Smooth muscle cell of the brain vasculature (primary cell): Measurements from ENCODE around the gene GPHN.
"Not testable (repeated sequence)": the region's sequence is repeated elsewhere in the genome, so short reads cannot be mapped to it uniquely, and the experiment has no call there.

ENCODE experiments used
- DNase-seq: peaks from one replicate; pipeline ENCODE4 v3.0.0-alpha.2; 2012; ENCODE audit warnings: low read depth, low spot score

The GPHN gene

DNA sequence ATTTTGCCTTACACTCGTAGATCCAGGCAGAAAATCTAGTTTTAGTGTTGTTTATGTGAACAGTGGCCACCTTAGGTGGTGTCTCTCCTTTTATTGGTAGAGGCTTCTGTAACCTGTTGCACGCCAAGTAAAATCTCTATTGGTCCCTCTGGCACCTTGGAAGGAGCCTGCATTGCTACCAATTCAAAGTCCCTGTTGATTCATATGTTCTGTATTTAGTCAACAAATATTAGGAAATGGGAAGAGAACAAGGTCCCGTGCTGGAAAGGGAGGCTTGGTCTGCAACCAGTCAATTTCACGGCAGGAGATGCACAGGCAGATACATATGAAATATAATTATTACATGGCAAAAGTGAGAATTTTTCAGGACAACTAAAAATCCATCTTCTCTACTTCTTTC lies 6.4 kb upstream of the GPHN start:
- DNase-seq = no peak

DNA sequence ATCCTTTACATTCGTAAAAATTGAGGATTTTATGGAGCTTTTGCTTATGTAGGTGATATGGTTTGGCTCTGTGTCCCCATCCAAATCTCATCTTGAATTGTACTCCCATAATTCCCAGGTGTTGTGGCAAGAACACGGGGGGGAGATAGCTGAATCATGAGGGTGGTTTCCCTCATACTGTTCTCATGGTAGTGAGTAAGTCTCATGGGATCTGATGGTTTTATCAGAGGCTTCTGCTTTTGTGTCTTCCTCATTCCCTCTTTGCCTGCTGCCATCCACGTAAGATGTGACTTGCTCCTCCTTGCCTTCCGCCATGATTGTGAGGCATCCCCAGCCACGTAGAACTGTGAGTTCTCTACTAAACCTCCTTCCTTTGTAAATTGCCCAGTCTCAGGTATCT lies 5.1 kb upstream of the GPHN start:
- DNase-seq = not testable (repeated sequence)

DNA sequence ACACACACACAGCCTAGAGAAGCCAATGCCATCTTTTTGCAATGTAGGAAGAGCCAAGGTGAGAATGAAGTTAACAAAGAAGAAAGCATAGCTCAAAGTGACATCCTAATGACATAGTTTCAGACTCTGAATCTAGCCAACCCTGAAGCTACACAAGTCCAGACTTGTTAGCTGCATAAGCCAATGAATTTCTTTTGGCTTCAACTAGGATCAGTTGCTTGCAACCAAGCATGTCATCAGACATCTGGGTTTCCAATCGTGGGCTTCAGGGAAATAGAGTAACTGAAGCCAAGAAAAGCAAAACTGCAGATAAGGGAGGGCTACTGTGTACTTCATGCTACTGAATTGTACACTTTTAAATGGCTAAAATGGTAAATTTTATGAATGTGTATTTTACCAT lies 4.4 kb upstream of the GPHN start:
- DNase-seq = no peak

DNA sequence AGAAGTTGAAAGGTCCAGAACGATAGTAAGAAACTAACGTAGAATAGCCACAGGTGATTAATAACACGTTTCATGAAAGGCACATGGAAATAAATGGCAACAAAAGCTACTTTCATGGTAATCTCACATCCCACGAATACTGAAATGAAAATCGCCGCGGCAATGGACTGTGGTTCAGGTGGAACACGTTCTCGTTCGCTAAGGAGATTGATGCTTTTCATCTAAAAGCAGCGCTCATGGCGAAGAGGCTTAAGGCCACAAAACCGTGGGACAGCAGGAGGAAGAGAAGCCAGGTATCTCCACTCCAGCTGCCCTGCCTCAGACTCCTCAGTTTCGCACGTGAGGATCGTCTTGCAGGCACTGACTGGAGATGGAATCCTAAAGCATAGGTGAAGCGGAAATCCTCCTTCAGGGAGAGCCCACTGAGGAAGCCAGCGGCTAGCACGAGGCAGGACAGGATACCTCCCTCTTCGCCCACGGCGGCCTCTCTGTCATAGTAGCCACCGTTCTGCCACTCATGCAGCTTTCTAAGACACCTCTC lies 696 bp upstream of the GPHN start:
- no peak for DNase-seq

DNA sequence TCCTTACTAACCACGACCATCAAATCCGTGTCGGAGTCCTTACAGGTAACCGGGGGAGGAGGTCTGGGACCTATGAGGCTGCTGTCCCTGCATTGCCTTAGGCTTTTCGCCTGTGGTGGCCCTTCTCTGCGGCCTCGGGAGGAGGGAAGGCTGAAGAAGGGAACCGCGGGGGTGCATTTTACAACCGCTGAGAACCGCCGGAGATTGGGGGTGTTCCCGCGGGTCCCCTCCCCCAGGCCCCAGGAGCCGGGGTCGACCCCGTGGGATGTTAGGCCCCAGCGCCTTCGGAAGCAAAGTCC lies 549 bp downstream of the GPHN start:
- DNase-seq = no peak

DNA sequence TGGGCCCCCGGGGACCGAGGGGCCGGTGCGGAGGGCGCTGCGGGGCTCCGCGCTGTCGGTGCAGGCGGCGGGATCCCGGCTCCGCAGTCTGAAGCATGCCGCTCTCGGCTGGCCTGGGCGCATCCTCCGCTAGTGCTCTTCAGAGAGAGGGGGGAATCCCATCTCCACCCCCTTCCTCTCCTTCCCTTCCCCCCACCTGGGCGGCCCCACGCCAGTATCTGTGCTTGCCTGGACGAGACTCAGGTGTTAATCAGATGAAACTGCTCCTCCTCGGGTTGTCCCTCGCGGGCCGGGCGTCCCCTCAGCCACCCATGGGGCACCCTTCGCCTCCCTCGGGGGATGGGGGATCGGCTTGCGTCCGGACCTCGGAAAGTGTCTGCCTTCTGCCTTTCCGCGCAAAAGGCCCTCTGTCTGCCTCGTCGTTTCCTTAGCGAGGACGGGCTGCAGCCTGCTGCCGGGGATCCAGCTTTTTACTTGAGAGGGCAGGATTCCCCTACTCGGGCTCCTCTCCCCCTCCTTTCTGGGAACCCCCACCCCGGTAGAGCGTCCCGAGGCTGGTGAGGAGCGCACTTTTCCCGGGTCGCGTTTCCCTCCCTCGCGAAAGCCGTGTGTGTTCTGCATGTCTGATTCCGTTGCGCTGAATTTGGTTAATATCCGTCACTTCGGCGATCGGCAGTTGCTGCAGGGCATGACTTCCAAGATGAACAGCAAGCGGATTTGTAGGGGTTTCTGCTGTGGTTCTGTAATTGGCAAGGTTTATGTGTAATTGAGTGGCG lies 1.1 kb downstream of the GPHN start:
- DNase-seq = no peak

DNA sequence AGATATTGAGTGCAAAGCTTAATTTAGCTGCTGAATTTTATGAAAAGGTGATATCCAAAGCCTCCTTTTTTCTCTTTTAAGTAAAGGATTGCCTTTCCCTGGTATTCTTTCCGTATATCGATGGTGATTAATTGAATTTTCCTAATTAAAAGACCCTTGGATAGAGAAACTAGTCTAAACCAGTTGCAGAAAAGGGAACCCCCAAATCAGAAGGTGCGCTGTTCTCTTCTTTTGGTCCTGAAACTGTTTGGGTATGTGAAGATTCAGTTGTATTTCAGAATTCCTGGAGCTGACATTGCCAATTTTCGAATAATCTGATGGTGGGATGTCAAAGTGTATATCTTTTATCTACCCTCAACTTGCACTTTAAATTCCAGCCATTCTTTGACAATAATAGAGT lies 1.9 kb downstream of the GPHN start:
- DNase-seq = no peak

DNA sequence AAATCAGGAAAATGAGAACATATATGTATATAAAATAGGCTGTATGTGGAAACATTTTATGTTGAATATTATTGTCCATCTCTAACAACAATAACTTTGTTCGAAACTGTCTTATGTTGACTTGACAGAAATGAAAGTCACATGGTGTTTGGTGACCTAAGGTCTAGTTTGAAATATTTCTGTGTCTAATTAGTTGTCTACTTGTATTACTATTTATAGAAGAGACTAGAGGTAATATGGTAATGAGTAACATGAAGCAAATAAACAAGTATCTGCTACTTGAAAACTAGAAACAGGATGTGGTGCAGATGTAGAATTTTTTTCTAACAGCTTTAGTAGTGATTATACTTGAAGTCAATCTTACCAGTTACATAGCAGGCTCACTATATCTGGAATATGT lies 3.9 kb downstream of the GPHN start:
- DNase-seq = no peak

DNA sequence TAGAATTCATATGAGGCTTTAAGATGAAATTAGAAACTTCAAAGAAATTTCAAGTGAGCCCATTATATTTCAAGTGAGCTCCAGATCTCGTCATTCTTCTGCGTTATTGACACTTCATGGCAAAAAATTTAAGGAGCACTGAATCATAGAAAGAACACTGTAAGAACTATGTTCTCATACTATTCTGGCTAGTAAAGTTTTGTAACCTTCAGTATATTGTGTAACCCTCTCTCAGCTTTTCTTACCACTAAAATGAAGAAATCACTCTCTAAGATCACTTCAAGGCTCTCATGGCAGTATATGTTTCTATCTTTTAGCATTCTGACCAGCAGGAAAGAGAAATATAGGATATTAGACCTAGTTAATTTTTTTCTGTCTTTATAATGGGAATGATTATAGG lies 6.3 kb downstream of the GPHN start:
- no peak for DNase-seq

DNA sequence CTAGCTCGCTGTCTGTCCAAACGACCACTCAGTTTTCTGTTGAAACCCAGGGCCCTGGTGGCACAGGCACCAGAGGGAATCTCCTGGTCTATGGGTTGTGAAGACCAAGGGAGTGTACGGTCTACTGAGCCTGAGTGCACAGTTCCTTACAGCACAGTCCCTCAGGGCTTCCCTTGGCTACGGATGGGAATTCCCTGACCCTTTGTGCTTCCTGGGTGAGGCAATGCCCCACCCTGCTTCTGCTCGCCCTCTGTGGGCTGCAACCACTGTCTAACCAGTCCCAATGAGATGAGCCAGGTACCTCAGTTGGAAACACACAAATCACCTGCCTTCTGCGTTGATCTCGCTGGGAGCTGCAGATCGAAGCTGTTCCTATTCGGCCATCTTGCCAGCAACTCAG lies 22.6 kb downstream of the GPHN start:
- DNase-seq = no peak

DNA sequence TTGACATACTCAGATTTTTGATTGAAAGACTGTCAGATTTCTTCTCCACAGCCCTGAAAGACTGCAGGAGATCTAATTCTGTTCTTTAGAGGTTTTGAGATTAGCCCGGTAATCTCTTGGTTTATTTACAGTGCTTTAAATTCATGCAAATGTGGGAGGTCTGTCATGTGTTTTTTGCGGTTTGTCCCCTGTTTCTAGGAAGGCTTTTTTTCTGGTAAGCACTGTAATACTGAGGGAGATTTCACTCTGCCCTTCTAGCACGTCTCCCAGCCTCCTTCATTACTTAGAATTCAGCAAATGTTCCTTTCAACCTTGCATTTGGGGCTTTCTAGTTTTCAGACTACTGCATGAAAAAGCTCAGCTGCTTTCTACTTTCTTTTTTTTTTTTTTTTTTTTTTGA lies 31.1 kb downstream of the GPHN start:
- no peak for DNase-seq

DNA sequence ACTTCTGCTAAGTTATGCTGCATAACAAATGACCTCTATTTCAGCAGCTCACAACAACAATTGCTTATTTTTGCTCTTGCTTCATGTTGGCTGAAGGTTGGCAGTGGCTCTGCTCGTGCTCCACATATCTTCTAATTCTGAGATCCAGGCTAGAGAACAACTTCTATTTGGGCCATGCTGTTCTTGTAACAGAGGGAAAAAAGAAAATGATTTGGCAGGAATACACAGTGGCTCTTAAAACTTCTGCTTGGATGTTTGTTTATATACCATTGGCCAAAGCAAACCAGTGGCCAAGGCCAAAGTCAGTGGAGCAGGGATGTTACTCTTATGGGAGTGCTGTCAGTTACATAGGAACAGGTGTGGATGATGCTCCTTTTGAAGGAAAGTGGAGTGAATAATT lies 32.1 kb downstream of the GPHN start:
- DNase-seq = no peak

DNA sequence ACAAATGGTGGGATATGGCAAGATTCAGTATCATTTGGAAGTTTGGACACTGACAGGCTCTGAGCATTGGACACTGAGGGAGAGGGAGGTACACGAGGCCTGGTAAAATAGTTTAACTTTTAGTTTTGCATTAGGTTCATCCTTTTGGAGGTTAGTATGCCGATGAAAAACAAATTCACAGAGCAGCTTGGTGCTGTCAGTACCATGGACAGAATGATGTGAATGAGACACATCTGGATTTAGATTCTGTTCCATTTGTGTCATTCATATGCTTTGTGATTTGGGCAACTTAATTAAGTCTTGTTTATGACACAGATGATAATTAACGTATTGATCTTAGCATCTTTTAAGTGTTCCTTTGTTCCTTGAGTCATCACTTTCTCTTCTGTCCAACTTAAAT lies 33.7 kb downstream of the GPHN start:
- no peak for DNase-seq

DNA sequence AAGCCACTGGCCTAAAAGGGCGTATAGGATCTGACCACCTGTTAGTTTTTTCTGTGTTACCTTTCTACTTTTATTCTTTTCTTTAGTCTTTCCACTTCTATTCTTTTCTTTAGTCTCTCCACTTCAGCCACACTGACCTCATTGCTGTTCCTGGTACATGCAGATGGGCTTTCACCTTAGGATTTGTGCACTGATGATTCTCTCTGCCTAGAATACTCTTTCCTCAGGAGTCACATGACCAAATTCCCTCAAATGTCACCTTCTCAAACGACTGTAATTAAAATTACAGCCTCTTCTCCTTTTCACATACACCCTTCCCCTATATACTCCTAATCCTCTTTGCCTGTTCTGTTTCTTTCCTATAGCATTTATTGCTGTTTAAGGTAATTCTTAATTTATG lies 36.0 kb downstream of the GPHN start:
- DNase-seq = no peak

DNA sequence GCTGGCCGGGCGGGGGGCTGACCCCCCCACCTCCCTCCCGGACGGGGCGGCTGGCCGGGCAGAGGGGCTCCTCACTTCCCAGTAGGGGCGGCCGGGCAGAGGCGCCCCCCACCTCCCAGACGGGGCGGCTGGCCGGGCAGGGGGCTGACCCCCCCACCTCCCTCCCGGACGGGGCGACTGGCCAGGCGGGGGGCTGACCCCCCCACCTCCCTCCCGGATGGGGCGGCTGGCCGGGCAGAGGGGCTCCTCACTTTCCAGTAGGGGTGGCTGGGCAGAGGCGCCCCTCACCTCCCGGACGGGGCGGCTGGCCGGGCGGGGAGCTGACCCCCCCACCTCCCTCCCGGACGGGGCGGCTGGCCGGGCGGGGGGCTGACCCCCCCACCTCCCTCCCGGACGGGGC lies 37.2 kb downstream of the GPHN start:
- not testable (repeated sequence) for DNase-seq

DNA sequence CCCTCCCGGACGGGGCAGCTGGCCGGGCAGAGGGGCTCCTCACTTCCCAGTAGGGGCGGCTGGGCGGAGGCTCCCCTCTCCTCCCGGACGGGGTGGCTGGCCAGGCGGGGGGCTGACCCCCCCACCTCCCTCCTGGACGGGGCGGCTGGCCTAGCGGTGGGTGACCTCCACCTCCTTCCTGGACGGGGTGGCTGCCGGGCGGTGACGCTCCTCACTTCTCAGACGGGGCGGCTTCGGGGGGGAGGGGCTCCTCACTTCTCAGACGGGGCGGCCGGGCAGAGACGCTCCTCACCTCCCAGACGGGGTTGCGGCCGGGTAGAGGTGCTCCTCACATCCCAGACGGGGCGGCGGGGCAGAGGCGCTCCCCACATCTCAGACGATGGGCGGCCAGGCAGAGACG lies 37.8 kb downstream of the GPHN start:
- DNase-seq = not testable (repeated sequence)

DNA sequence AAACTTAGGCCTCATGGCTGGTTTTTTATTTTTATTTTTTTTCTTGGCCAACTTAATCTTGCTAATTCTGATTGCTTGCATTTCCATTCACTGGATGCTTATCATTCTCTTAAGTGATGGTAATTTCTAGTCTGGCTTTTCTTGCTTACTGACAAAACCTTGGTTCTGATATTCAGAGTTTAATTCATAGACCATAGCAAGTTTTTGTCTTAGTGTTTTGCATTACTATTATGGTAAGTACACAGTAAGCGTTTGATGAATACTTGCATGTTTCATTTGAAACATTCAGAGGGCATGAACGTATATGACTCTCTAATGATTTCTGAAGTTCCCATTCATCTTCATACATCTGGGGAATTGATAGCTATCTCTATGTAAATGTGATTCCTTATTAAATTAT lies 55.8 kb downstream of the GPHN start:
- no peak for DNase-seq

DNA sequence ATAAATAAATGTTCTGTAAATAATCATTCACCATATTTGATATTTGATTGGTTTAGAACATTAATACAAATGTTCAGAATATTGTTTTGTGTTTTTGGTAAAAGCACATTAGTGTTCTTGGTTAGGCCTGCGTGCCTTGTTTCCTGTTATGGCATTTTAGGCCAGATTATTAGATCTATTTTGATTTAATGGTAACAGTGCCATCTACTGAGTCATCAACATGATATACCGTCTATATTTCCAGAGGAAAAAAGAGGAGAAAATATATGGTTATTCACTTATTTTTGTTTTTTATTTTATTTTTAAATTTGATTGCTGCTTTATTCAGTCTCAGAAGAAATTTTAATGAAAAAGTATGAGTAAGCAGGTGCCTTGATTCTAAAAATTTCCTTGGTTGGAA lies 60.3 kb downstream of the GPHN start:
- no peak for DNase-seq

DNA sequence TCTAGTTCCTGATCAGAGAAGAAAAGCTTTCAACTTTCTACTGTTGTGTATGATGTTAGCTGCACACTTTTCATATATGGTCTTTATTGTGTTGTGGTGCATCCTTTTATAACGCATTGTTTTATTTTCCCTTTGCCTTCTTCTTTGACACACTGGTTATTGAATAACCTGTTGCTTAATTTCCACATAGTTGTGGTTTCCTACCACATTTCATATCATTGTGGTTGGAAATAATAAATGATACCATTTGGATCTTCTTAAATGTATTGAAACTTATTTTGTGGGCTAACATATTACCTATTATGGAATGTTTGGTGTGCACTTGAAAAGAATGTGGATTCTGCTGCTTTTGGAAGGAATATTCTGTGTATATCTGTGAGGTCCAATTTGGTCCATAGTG lies 64.9 kb downstream of the GPHN start:
- no peak for DNase-seq

DNA sequence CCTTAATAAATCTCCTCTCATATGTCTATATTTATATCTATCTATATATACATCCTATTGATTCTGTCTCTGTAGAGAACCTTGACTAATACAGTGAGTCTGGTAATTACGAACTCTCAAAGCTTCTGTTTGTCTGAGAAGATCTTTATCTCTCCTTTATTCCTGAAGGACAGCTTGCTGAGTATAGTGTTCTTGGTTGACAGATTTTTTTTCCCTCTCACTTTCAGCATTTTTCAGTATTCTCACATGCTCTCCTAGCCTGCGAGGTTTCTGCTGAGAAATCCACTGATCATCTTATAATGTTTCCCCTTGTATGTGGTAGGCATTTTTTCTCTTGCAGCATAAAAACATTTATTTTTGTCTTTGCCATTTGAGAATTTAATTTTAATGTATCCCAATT lies 67.1 kb downstream of the GPHN start:
- no peak for DNase-seq

DNA sequence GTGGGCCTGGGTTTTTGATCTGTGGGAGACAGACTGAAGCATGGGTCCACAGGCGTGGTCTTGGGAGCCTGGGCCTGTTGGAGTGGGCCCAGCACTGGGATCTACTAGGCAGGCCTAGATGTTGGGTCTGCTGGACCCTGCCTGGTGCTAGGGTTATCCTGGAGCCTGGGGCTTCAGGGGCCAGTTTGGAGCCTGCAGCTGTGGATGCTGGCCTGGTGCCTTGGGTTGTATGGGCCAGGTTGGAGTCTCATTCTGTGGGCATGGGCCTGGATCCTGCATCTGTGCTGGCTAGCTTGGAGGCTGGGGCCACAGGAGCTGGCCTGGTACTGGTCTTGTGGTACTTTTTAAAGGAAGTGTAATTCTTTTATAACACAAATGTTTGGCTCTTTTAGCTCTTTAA lies 68.0 kb downstream of the GPHN start:
- no peak for DNase-seq

DNA sequence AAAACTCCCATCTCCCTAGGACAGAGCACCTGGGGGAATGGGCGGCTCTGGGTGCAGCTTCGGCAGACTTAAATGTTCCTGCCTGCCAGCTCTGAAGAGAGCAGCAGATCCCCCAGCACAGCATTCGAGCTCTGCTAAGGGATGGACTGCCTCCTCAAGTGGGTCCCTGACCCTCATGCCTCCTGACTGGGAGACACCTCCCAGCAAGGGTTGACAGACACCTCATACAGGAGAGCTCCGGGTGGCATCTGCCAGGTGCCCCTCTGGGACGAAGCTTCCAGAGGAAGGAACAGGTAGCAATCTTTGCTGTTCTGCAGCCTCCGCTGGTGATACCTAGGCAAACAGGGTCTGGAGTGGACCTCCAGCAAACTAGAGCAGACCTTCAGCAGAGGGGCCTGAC lies 79.8 kb downstream of the GPHN start:
- DNase-seq = not testable (repeated sequence)

DNA sequence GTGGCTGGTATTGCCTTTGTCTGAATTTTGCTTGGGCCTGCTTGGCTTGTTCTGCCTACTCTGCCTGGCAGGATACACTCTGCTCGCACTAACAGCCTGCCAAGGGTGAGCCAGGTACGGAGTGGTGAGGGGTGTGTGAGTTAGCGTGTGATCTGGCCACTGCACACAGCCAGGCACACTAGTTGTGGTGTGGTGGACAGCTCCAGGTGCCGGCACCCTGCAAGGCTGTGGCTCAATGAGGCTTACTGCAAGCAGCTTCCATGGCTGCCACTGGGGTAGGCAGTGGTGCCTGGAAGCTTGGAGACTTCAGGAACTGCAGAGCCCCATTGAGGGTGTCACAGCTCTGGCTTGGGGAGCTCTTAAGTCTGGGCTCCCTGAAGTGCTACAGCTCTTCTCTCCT lies 87.4 kb downstream of the GPHN start:
- DNase-seq = no peak
